Left ventricle myocardium inferior (tissue), 1 donor: Measurements from ENCODE around the gene ITCH. TPM values are rescaled to one million over a fixed set of nuclear protein-coding genes. Genes with fewer than 3 reads are reported as not detected.
"Not testable (repeated sequence)": the region's sequence is repeated elsewhere in the genome, so short reads cannot be mapped to it uniquely, and the experiment has no call there.

Experiments
- DNase-seq: peaks from one replicate; pipeline ENCODE4 v3.0.0-alpha.2; 2020
- H3K27ac ChIP-seq: fragments of 200-600 bp; replicated peaks from 2 replicates; pipeline ENCODE4 v1.8.0; 2021
- H3K27me3 ChIP-seq: fragments of 200-600 bp; 2 replicates; pipeline ENCODE4 v1.8.0; 2021; ENCODE audit warnings: low read depth
- H3K36me3 ChIP-seq: fragments of 200-600 bp; 2 replicates; pipeline ENCODE4 v1.8.0; 2021
- H3K4me1 ChIP-seq: fragments of 200-600 bp; 2 replicates; pipeline ENCODE4 v1.8.0; 2021
- H3K4me3 ChIP-seq: fragments of 200-600 bp; 2 replicates; pipeline ENCODE4 v1.8.0; 2021; ENCODE audit warnings: mild to moderate bottlenecking, moderate library complexity
- H3K9me3 ChIP-seq: fragments of 200-600 bp; replicated peaks from 2 replicates; pipeline ENCODE4 v1.8.0; 2021
- intact Hi-C: fragments of 100-400 bp; cut with micrococcal nuclease; formaldehyde crosslinking; loops from one replicate; pipeline ENCODE4 v1.11.0; 2022
- total RNA-seq: library from RNA; stranded (reverse); fragmentation: NEBNext Ultra II Directional; extraction: Animal tissue kit (Norgen Biotek cat#: 25700); gene quantifications from one replicate; pipeline ENCODE4 v1.2.1, GENCODE V29; 2021
- TF ChIP-seq, protein P1 (sequence below): fragments of 200-600 bp; IDR thresholded peaks from 2 replicates; pipeline ENCODE4 v1.8.0; 2021; ENCODE audit warnings: antibody characterized with exemption, mild to moderate bottlenecking, borderline replicate concordance
- donor health status: DM: no; HTN: yes; CAD: no; lungs with severe emphysema.

Gene ITCH
- total RNA-seq, 1 donor from 2014 or later: 40.1 TPM

- no peak for DNase-seq
- H3K9me3 ChIP-seq: no peaks in the 10 kb centered on the region
- peaks cover 88% of the 10 kb centered on the region for H3K4me1 ChIP-seq
- peak overlapping the region; percentile 87 for H3K4me3 ChIP-seq
- no peaks in the 10 kb centered on the region for H3K36me3 ChIP-seq
- intact Hi-C loops: no loop called here
- peak overlapping the region; percentile 97 for H3K27ac ChIP-seq
- no peaks in the 10 kb centered on the region for H3K27me3 ChIP-seq
- TF ChIP-seq, protein P1, sequence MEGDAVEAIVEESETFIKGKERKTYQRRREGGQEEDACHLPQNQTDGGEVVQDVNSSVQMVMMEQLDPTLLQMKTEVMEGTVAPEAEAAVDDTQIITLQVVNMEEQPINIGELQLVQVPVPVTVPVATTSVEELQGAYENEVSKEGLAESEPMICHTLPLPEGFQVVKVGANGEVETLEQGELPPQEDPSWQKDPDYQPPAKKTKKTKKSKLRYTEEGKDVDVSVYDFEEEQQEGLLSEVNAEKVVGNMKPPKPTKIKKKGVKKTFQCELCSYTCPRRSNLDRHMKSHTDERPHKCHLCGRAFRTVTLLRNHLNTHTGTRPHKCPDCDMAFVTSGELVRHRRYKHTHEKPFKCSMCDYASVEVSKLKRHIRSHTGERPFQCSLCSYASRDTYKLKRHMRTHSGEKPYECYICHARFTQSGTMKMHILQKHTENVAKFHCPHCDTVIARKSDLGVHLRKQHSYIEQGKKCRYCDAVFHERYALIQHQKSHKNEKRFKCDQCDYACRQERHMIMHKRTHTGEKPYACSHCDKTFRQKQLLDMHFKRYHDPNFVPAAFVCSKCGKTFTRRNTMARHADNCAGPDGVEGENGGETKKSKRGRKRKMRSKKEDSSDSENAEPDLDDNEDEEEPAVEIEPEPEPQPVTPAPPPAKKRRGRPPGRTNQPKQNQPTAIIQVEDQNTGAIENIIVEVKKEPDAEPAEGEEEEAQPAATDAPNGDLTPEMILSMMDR: no peak
Observed at GRCh38 chr20:34517114-34517505, 154.0 kb downstream of the ITCH start.

DNA sequence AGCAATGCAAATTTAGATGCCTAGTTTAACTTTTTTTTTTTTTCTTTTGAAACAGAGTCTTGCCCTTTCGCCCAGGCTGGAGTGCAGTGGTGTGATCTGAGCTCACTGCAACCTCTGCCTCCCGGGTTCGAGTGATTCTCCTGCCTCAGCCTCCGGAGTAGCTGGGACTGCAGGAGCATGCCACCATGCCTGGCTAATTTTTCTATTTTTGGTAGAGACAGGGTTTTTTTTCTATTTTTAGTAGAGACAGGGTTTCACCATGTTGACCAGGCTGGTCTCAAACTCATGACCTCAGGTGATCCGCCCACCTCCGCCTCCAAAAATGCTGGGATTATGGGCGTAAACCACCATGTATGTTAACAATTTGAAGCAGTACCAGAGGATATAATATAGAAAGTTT, 155.8 kb downstream of the ITCH start:
- H3K9me3 ChIP-seq, DNase-seq, H3K27ac ChIP-seq, H3K27me3 ChIP-seq, H3K36me3 ChIP-seq, intact Hi-C loops, H3K4me3 ChIP-seq: not testable (repeated sequence)
- peaks cover 89% of the 10 kb centered on the region for H3K4me1 ChIP-seq

DNA sequence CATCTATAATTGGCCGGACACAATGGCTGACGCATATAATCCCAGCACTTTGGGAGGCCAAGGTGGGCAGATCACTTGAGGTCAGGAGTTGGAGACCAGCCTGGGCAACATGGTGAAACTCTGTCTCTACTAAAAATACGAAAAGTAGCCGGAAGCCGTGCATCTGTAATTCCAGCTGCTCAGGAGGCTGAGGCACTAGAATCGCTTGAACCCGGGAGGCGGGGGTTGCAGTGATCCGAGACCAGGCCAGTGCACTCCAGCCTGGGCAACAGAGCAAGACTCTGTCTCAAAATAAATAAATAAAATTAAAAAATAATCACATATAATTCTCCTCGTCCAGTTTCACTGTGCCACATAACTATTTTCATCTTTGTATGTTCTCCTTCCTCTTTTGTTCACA, 156.8 kb downstream of the ITCH start:
- H3K27me3 ChIP-seq, DNase-seq, H3K27ac ChIP-seq, intact Hi-C loops, H3K9me3 ChIP-seq, H3K36me3 ChIP-seq, H3K4me3 ChIP-seq: not testable (repeated sequence)
- peaks cover 89% of the 10 kb centered on the region for H3K4me1 ChIP-seq

DNA sequence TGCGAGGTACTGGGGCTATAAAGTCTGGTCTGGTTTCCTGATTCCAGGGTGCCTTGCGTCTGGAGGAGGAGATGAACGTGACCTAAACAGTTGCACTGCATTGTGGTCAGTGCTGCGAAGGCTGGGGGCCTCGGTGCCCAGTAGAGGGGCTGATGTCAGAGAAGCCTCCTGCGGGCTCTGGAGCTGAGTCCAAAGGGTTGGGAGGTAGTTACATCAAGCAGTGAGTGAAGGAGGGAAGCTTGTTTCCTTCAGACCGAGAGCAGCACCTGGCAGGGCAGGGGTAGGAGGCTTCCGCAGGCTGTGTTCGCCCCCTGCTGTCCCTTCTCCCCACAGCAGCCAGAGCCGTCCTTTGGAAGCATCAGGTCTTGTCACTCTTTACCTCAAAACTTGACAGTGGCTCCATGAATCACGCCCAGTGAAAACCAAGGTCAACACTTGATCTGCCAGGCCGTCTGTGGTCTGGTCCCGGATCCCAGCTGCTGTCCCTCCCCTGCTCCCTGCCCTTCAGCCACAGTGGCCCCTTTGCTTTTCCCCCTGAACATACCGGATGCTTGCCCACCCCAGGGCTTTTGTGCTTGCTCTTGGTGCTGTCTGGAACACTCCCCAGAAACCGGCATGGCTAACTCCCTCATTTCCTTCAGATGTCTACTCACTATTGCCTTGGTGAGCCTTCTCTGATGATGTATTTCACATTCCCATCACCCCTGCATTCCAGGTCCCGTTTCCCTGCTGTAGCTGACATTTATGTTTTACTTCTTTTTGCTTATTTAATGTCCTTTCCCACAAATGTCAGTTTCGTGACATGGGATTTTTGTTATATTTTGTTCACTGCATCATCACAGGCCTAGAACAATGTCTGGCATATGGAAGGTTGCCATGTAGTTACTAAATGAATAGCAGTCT, 160.1 kb downstream of the ITCH start:
- Histone ChIP-seq H3K4me1 (peaks cover 88% of the 10 kb centered on the region), H3K9me3 (no peaks in the 10 kb centered on the region), H3K4me3 (no peak overlapping the region), H3K27me3 (no peaks in the 10 kb centered on the region), H3K27ac (peak overlapping the region; percentile 72), H3K36me3 (peaks cover 15% of the 10 kb centered on the region)
- peak; percentile 32 for DNase-seq
- TF ChIP-seq, protein P1: peak; percentile 59
- intact Hi-C loops: no loop called here

GRCh38 chr20:34524426-34524825, 161.4 kb downstream of the ITCH start:
- Histone ChIP-seq H3K4me3 (no peak overlapping the region), H3K36me3 (peaks cover 23% of the 10 kb centered on the region), H3K4me1 (peaks cover 90% of the 10 kb centered on the region), H3K9me3 (no peaks in the 10 kb centered on the region), H3K27ac (peak overlapping the region; percentile 72), H3K27me3 (no peaks in the 10 kb centered on the region)
- intact Hi-C loops: no loop called here
- TF ChIP-seq, protein P1: no peak
- no peak for DNase-seq

DNA sequence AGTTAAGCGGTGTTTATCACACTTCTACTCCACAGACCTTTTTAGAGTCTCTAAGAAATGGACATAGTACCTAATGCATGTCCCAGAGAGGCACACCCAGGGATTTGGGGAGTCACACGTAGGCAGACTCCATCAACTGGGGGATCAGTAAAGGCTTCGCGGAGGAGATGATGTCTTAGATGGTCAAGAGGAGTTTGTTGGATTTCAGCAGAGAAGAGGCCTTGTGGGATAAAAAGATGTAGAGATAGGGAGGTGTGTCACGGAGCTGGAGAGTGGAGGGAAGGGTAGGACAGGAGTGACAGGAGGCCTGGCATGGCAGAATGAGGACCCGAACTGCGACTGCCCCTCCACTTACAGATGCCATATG, 162.3 kb downstream of the ITCH start:
- Histone ChIP-seq H3K4me3 (no peak overlapping the region), H3K27ac (peak overlapping the region; percentile 72), H3K27me3 (no peaks in the 10 kb centered on the region), H3K9me3 (no peaks in the 10 kb centered on the region), H3K4me1 (peaks cover 90% of the 10 kb centered on the region), H3K36me3 (peaks cover 31% of the 10 kb centered on the region)
- intact Hi-C loops: no loop called here
- DNase-seq: no peak
- TF ChIP-seq, protein P1: no peak
